ENCODE measurements around the gene MAP4K2. TPM values are rescaled to one million over a fixed set of nuclear protein-coding genes. Genes with fewer than 3 reads are reported as not detected.
"Not testable (repeated sequence)": the region's sequence is repeated elsewhere in the genome, so short reads cannot be mapped to it uniquely, and the experiment has no call there.

MAP4K2 gene
- total and polyA plus RNA-seq, 7 donors: 9.0 to 23.5 (median 13.6) TPM

GRCh38 chr11:64848826-64849597, 46.0 kb upstream of the MAP4K2 start:
- Histone ChIP-seq H3K27ac (peak overlapping the region; percentile 67 to 97 (median 97)), H3K4me1 (peaks cover 0 to 60% (median 40%) of the 10 kb centered on the region in 4 donors), H3K4me3 (no peak overlapping the region), H3K36me3 (peaks cover 0 to 17% (median 6%) of the 10 kb centered on the region in 4 donors), H3K9me3 (no peaks in the 10 kb centered on the region), H3K27me3 (peaks cover 0 to 10% (median 0%) of the 10 kb centered on the region in 3 donors)
- whole genome bisulfite sequencing, 2 donors: 69 to 81% methylated on average over 16 of the region's 16 CpGs
- intact Hi-C loops (cut with DNase I): loop anchor here (10.0 kb wide), 1 partner anchor 266 kb away; the partner anchor contains the start of genes TM7SF2 and ZNHIT2
- DNase-seq: no peak
- no peak for TF ChIP-seq CTCF (IDR thresholded peaks at IDR 0.05)
- no peak for TF ChIP-seq POLR2A (IDR thresholded peaks at IDR 0.05)
- no peak for TF ChIP-seq POLR2AphosphoS5 (IDR thresholded peaks at IDR 0.05)
- TF ChIP-seq EP300 (IDR thresholded peaks at IDR 0.05): no peak

GRCh38 chr11:64848214-64848825, 45.3 kb upstream of the MAP4K2 start:
- Histone ChIP-seq H3K9me3 (no peaks in the 10 kb centered on the region), H3K27ac (peak overlapping the region in 2 of 4 donors; percentile 67 to 97), H3K4me1 (peaks cover 0 to 56% (median 36%) of the 10 kb centered on the region in 4 donors), H3K4me3 (no peak overlapping the region), H3K27me3 (peaks cover 0 to 10% (median 0%) of the 10 kb centered on the region in 3 donors), H3K36me3 (peaks cover 0 to 10% (median under 1%) of the 10 kb centered on the region in 4 donors)
- TF ChIP-seq POLR2A (IDR thresholded peaks at IDR 0.05) (no peak), POLR2AphosphoS5 (IDR thresholded peaks at IDR 0.05) (no peak), CTCF (IDR thresholded peaks at IDR 0.05) (no peak), EP300 (IDR thresholded peaks at IDR 0.05) (no peak)
- WGBS, 2 donors: 52 to 64% methylated on average over 6 of the region's 6 CpGs
- intact Hi-C loops (cut with DNase I): loop anchor here (10.0 kb wide), 1 partner anchor 266 kb away; the partner anchor contains the start of genes TM7SF2 and ZNHIT2
- no peak for DNase-seq

- TF ChIP-seq EP300 (IDR thresholded peaks at IDR 0.05): no peak
- TF ChIP-seq POLR2A (IDR thresholded peaks at IDR 0.05): no peak
- TF ChIP-seq CTCF (IDR thresholded peaks at IDR 0.05): peak; percentile 92 to 97 (median 96)
- no peak for TF ChIP-seq POLR2AphosphoS5 (IDR thresholded peaks at IDR 0.05)
- Histone ChIP-seq H3K27ac (peak overlapping the region in 2 of 4 donors; percentile 10 to 22), H3K36me3 (no peaks in the 10 kb centered on the region), H3K27me3 (peaks cover 0 to 10% (median 0%) of the 10 kb centered on the region in 3 donors), H3K4me1 (peaks cover 0 to 52% (median 35%) of the 10 kb centered on the region in 4 donors), H3K4me3 (no peak overlapping the region), H3K9me3 (no peaks in the 10 kb centered on the region)
- DNase-seq: peak; percentile 96
- intact Hi-C loops (cut with DNase I): loop anchor here (1.0 to 10.0 kb wide), 4 partner anchors 41 to 268 kb away; partner anchors contain the start of genes BATF2, TM7SF2 and ZNHIT2
- WGBS, 2 donors: 14 to 27% methylated on average over 13 of the region's 13 CpGs
Measured at GRCh38 chr11:64846998-64847666, 44.1 kb upstream of the MAP4K2 start.

- DNase-seq, H3K4me3 ChIP-seq, H3K27ac ChIP-seq, H3K27me3 ChIP-seq, H3K9me3 ChIP-seq, H3K36me3 ChIP-seq: not testable (repeated sequence)
- 77 to 90% methylated on average over 8 of the region's 8 CpGs for WGBS, 2 donors
- peaks cover 0 to 38% (median 28%) of the 10 kb centered on the region in 4 donors for H3K4me1 ChIP-seq
- intact Hi-C loops (cut with DNase I): loop anchor here (2.0 to 10.0 kb wide), 2 partner anchors 151 to 269 kb away; partner anchors contain the start of genes BATF2, TM7SF2 and ZNHIT2
Measured at GRCh38 chr11:64845776-64846129, 42.7 kb upstream of the MAP4K2 start.

Measured in sigmoid colon (tissue), 7 donors.